IMR-90 (cell line): Measurements from ENCODE around the gene ZNF44. TPM values are rescaled to one million over a fixed set of nuclear protein-coding genes. Genes with fewer than 3 reads are reported as not detected.

Experiments
- ATAC-seq: fragments of 200-7000 bp; cut with Tn5 transposase; 2 replicates; pipeline ENCODE4 v1.9.1; 2020; ENCODE audit warnings: low read depth, mild to moderate bottlenecking, moderate library complexity
- BruUV-seq: library from RNA; stranded (reverse); fragments of 400-500 nt; replicated peaks from 2 replicates; lab custom pipeline; 2021; lab: Mats Ljungman, UMichigan
- CTCF ChIA-PET: fragments of 300-600 bp; formaldehyde crosslinking; extraction: SDS; loops from one replicate; lab custom pipeline; 2021; ENCODE audit warnings: antibody characterized with exemption; lab: Yijun Ruan, JAX
- POLR2A ChIA-PET: fragments of 300-600 bp; sonication (Branson Sonifier 250); formaldehyde crosslinking; loops from one replicate; lab custom pipeline; 2022; ENCODE audit warnings: antibody characterized with exemption; ENCODE audit not compliant: unreplicated experiment; lab: Charles Lee
- DNase-seq: peaks from one replicate; pipeline ENCODE4 v3.0.0; 2013
- H2AFZ ChIP-seq: replicated peaks from 2 replicates; pipeline ENCODE3; 2013; ENCODE audit warnings: low read length, mild to moderate bottlenecking; ENCODE audit not compliant: poor library complexity
- H2AK5ac ChIP-seq: 2 replicates; pipeline ENCODE4 v1.6.1; 2013; ENCODE audit warnings: low read depth, low read length, inconsistent platforms
- H2AK9ac ChIP-seq: replicated peaks from 2 replicates; pipeline ENCODE3; 2013; ENCODE audit warnings: mild to moderate bottlenecking, low read depth, low read length, moderate library complexity; ENCODE audit not compliant: poor library complexity
- H2BK120ac ChIP-seq: 2 replicates; pipeline ENCODE4 v1.6.1; 2013; ENCODE audit warnings: low read depth, low read length, inconsistent platforms
- H2BK15ac ChIP-seq: 3 replicates; pipeline ENCODE4 v1.6.1; 2013; ENCODE audit warnings: low read depth, low read length, inconsistent platforms
- H2BK20ac ChIP-seq: 2 replicates; pipeline ENCODE4 v1.6.1; 2013; ENCODE audit warnings: low read depth, mild to moderate bottlenecking, inconsistent platforms, low read length, moderate library complexity
- H2BK5ac ChIP-seq: 2 replicates; pipeline ENCODE4 v1.6.1; 2013; ENCODE audit warnings: mild to moderate bottlenecking, low read depth, low read length, inconsistent platforms; ENCODE audit not compliant: poor library complexity, severe bottlenecking
- H3K14ac ChIP-seq: replicated peaks from 2 replicates; pipeline ENCODE4 v1.6.1; 2013; ENCODE audit warnings: low read depth, low read length, inconsistent platforms
- H3K18ac ChIP-seq: 2 replicates; pipeline ENCODE4 v1.6.1; 2013; ENCODE audit warnings: low read depth, low read length, control low read depth
- H3K23ac ChIP-seq: 2 replicates; pipeline ENCODE4 v1.6.1; 2013; ENCODE audit warnings: low read depth, low read length, inconsistent platforms
- H3K27ac ChIP-seq: 2 replicates; pipeline ENCODE4 v1.5.1; 2013; ENCODE audit warnings: mild to moderate bottlenecking, control low read depth, low read length; ENCODE audit not compliant: insufficient read depth
- H3K27me3 ChIP-seq: 2 replicates; pipeline ENCODE4 v1.6.1; 2013; ENCODE audit warnings: low read length; ENCODE audit not compliant: control insufficient read depth, insufficient read depth
- H3K36me3 ChIP-seq: 2 replicates; pipeline ENCODE4 v1.6.1; 2013; ENCODE audit warnings: low read length, mixed read lengths; ENCODE audit not compliant: control insufficient read depth, insufficient read depth
- H3K4ac ChIP-seq: 2 replicates; pipeline ENCODE4 v1.6.1; 2013; ENCODE audit warnings: low read depth, low read length, inconsistent platforms
- H3K4me1 ChIP-seq: 2 replicates; pipeline ENCODE4 v1.6.1; 2013; ENCODE audit warnings: low read length, mixed read lengths; ENCODE audit not compliant: control insufficient read depth, insufficient read depth
- H3K4me2 ChIP-seq: 2 replicates; pipeline ENCODE4 v1.6.1; 2013; ENCODE audit warnings: low read depth, mild to moderate bottlenecking, control low read depth, low read length, moderate library complexity
- H3K4me3 ChIP-seq: 2 replicates; pipeline ENCODE4 v1.5.1; 2013; ENCODE audit warnings: low read depth, mild to moderate bottlenecking, control low read depth, low read length, moderate library complexity; ENCODE audit not compliant: insufficient read depth
- H3K56ac ChIP-seq: 2 replicates; pipeline ENCODE4 v1.6.1; 2013; ENCODE audit warnings: low read length, inconsistent platforms; ENCODE audit not compliant: insufficient read depth; ENCODE audit errors: extremely low read depth
- H3K79me1 ChIP-seq, 2 experiments: 2 replicates each; pipeline ENCODE4 v1.6.1; 2013; ENCODE audit warnings: low read length in 2 of 2, inconsistent platforms in 1 of 2, low read depth in 1 of 2
- H3K9ac ChIP-seq: 2 replicates; pipeline ENCODE4 v1.6.1; 2013; ENCODE audit warnings: low read depth, low read length, control low read depth
- H3K9me1 ChIP-seq: 2 replicates; pipeline ENCODE4 v1.6.1; 2013; ENCODE audit warnings: low read length, inconsistent platforms; ENCODE audit not compliant: insufficient read depth
- H3K9me3 ChIP-seq: 2 replicates; pipeline ENCODE4 v1.6.1; 2013; ENCODE audit warnings: low read length; ENCODE audit not compliant: control insufficient read depth, insufficient read depth
- H4K20me1 ChIP-seq: 2 replicates; pipeline ENCODE4 v1.6.1; 2013; ENCODE audit warnings: low read length, inconsistent platforms; ENCODE audit not compliant: insufficient read depth
- H4K5ac ChIP-seq: 2 replicates; pipeline ENCODE4 v1.6.1; 2013; ENCODE audit warnings: mild to moderate bottlenecking, low read depth, low read length, control low read depth
- H4K8ac ChIP-seq, 2 experiments: 2 replicates each; pipeline ENCODE4 v1.6.1; 2013; ENCODE audit warnings: low read depth in 2 of 2, low read length in 2 of 2, control low read depth in 1 of 2, inconsistent platforms in 1 of 2
- H4K91ac ChIP-seq: 2 replicates; pipeline ENCODE4 v1.6.1; 2013; ENCODE audit warnings: low read depth, low read length, inconsistent platforms; ENCODE audit not compliant: insufficient read depth
- BHLHE40 ChIP-seq: fragments of 150-350 bp; IDR thresholded peaks from 2 replicates; pipeline ENCODE4 v1.6.1; 2016; ENCODE audit warnings: mild to moderate bottlenecking, low read depth, low read length
- CEBPB ChIP-seq: IDR thresholded peaks from 2 replicates; pipeline ENCODE4 v1.6.1; 2012; ENCODE audit warnings: low read depth, low read length, improper control_type of control experiment
- CHD1 ChIP-seq: IDR thresholded peaks from 2 replicates; pipeline ENCODE4 v1.6.1; 2012; ENCODE audit warnings: low read depth, low read length, improper control_type of control experiment
- FOS ChIP-seq: fragments of 150-350 bp; IDR thresholded peaks from 2 replicates; pipeline ENCODE4 v1.6.1; 2016; ENCODE audit warnings: low read depth, low read length
- MAFK ChIP-seq: IDR thresholded peaks from 2 replicates; pipeline ENCODE4 v1.6.1; 2012; ENCODE audit warnings: low read depth, low read length, improper control_type of control experiment
- MAZ ChIP-seq: IDR thresholded peaks from 2 replicates; pipeline ENCODE4 v1.6.1; 2012; ENCODE audit warnings: low read depth, mild to moderate bottlenecking, low read length, improper control_type of control experiment, moderate library complexity, borderline replicate concordance
- MXI1 ChIP-seq: IDR thresholded peaks from 2 replicates; pipeline ENCODE4 v1.6.1; 2012; ENCODE audit warnings: low read depth, mild to moderate bottlenecking, low read length, moderate library complexity, borderline replicate concordance
- NFE2L2 ChIP-seq: fragments of 150-350 bp; IDR thresholded peaks from 2 replicates; pipeline ENCODE4 v1.6.1; 2016; ENCODE audit warnings: low read depth, mild to moderate bottlenecking, low read length
- POLR2A ChIP-seq: IDR thresholded peaks from 2 replicates; pipeline ENCODE4 v1.6.1; 2012; ENCODE audit warnings: mild to moderate bottlenecking, low read depth, low read length
- RAD21 ChIP-seq: IDR thresholded peaks from 2 replicates; pipeline ENCODE4 v1.6.1; 2012; ENCODE audit warnings: low read length, improper control_type of control experiment
- RFX5 ChIP-seq: IDR thresholded peaks from 2 replicates; pipeline ENCODE4 v1.8.0; 2012; ENCODE audit warnings: low read depth, mild to moderate bottlenecking, low read length, moderate library complexity
- SMC3 ChIP-seq: fragments of 150-350 bp; IDR thresholded peaks from 2 replicates; pipeline ENCODE4 v1.6.1; 2016; ENCODE audit warnings: low read depth, mild to moderate bottlenecking, antibody characterized with exemption, low read length, moderate library complexity
- WGBS, 2 experiments: methylation state at CpG; one replicate each; pipeline versions ENCODE4 v1.1.5 to v1.1.7; 2013; ENCODE audit warnings: missing lambda C conversion rate in 2 of 2; ENCODE audit not compliant: insufficient read length in 1 of 2; ENCODE audit errors: extremely low coverage in 2 of 2; 5-methylcytosine and 5-hydroxymethylcytosine counted together
- dilution Hi-C: fragments of 300-500 bp; cut with HindIII; formaldehyde crosslinking; loops from one replicate; pipeline ENCODE4 v1.14.3; 2018; ENCODE audit warnings: low sequenced_read_pairs; ENCODE audit not compliant: unreplicated experiment
- in situ Hi-C: fragments of 300-500 bp; cut with MboI; formaldehyde crosslinking; loops from 3 replicates; pipeline ENCODE4 v1.14.3; 2019; ENCODE audit warnings: low sequenced_read_pairs, inconsistent platforms, mixed read lengths
- intact Hi-C: fragments of 100-400 bp; cut with micrococcal nuclease; formaldehyde crosslinking; loops from 2 replicates; pipeline ENCODE4 v1.10.0; 2022
- polyA plus RNA-seq, 3 experiments: library from polyadenylated mRNA; depleted of rRNA; stranded (reverse); fragments of >200 nt; gene quantifications; 2 replicates each; pipeline ENCODE4 v1.2.3, GENCODE V29; 2012; ENCODE audit warnings: low replicate concordance in 1 of 3
- total RNA-seq: library from RNA; depleted of rRNA; stranded (reverse); fragments of >200 nt; gene quantifications from 2 replicates; pipeline ENCODE4 v1.2.3, GENCODE V29; 2012
- TF ChIP-seq, protein P1 (sequence below): fragments of 150-350 bp; IDR thresholded peaks from 2 replicates; pipeline ENCODE4 v1.6.1; 2016; ENCODE audit warnings: low read depth, mild to moderate bottlenecking, low read length, moderate library complexity, borderline replicate concordance
- TF ChIP-seq, protein P2 (sequence below): fragments of 150-350 bp; IDR thresholded peaks from 2 replicates; pipeline ENCODE4 v1.6.1; 2017; ENCODE audit warnings: mild to moderate bottlenecking, antibody characterized with exemption, low read length, low read depth
- TF ChIP-seq, protein P3 (sequence below): conservative IDR thresholded peaks from 2 replicates; pipeline ENCODE4 v1.5.1; 2012; ENCODE audit warnings: mild to moderate bottlenecking, low read depth, low read length, improper control_type of control experiment

The ZNF44 gene
- total and polyA plus RNA-seq, 2 of the 4 experiments (the other 2 are of a cell fraction): 3.5 to 6.6 TPM

DNA sequence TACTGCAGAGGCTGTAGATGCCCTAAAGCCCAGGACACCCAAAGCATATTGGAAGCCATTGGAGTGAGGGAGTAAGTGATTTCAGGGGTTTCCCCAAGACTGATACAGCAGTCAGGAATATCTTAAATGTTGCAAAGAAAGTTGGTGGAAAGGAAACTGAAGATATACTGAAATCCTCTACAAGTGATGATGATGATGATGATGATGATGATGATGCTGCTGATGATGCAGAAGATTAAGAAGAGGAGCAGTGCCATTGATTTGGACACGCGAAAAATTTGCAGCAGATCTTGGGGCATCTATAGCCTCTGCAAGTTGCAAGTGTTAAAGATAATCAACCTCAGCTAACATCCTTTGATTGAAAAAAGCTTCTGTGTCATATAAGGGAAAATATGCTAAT lies 23.8 kb downstream of the ZNF44 start:
- Histone ChIP-seq H2AK9ac (no peak overlapping the region), H3K14ac (no peak overlapping the region), H3K79me1 (peaks cover 0 to 4% of the 10 kb centered on the region in 2 experiments; a peak in 1 of 4 replicates), H3K23ac (no peak overlapping the region), H3K4me2 (no peak overlapping the region), H4K5ac (no peak overlapping the region), H2BK15ac (no peak overlapping the region), H3K36me3 (peaks cover 31% of the 10 kb centered on the region), H3K9ac (no peak overlapping the region), H2BK20ac (no peak overlapping the region), H4K20me1 (no peaks in the 10 kb centered on the region), H3K18ac (no peak overlapping the region), H4K91ac (no peak overlapping the region), H3K9me1 (no peaks in the 10 kb centered on the region), H2BK5ac (no peak overlapping the region), H3K27ac (no peak overlapping the region), H2AFZ (no peak overlapping the region), H2BK120ac (no peak overlapping the region), H3K56ac (no peak overlapping the region), H3K27me3 (no peaks in the 10 kb centered on the region), H3K4me1 (no peaks in the 10 kb centered on the region), H4K8ac (no peak overlapping the region), H3K9me3 (peaks cover 77% of the 10 kb centered on the region), H3K4me3 (no peak overlapping the region), H3K4ac (no peak overlapping the region), H2AK5ac (no peak overlapping the region)
- POLR2A ChIA-PET: no interaction called here
- no peak for TF ChIP-seq RFX5
- no peak for TF ChIP-seq POLR2A
- no peak for TF ChIP-seq FOS
- TF ChIP-seq BHLHE40: no peak
- no peak for TF ChIP-seq MAFK
- no peak for TF ChIP-seq CEBPB
- TF ChIP-seq, protein P1, sequence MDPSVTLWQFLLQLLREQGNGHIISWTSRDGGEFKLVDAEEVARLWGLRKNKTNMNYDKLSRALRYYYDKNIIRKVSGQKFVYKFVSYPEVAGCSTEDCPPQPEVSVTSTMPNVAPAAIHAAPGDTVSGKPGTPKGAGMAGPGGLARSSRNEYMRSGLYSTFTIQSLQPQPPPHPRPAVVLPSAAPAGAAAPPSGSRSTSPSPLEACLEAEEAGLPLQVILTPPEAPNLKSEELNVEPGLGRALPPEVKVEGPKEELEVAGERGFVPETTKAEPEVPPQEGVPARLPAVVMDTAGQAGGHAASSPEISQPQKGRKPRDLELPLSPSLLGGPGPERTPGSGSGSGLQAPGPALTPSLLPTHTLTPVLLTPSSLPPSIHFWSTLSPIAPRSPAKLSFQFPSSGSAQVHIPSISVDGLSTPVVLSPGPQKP: no peak
- TF ChIP-seq MAZ: no peak
- TF ChIP-seq SMC3: no peak
- no peak for TF ChIP-seq CHD1
- no peak for TF ChIP-seq MXI1
- TF ChIP-seq, protein P2, sequence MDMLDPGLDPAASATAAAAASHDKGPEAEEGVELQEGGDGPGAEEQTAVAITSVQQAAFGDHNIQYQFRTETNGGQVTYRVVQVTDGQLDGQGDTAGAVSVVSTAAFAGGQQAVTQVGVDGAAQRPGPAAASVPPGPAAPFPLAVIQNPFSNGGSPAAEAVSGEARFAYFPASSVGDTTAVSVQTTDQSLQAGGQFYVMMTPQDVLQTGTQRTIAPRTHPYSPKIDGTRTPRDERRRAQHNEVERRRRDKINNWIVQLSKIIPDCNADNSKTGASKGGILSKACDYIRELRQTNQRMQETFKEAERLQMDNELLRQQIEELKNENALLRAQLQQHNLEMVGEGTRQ: no peak
- no peak for TF ChIP-seq RAD21
- TF ChIP-seq, protein P3, sequence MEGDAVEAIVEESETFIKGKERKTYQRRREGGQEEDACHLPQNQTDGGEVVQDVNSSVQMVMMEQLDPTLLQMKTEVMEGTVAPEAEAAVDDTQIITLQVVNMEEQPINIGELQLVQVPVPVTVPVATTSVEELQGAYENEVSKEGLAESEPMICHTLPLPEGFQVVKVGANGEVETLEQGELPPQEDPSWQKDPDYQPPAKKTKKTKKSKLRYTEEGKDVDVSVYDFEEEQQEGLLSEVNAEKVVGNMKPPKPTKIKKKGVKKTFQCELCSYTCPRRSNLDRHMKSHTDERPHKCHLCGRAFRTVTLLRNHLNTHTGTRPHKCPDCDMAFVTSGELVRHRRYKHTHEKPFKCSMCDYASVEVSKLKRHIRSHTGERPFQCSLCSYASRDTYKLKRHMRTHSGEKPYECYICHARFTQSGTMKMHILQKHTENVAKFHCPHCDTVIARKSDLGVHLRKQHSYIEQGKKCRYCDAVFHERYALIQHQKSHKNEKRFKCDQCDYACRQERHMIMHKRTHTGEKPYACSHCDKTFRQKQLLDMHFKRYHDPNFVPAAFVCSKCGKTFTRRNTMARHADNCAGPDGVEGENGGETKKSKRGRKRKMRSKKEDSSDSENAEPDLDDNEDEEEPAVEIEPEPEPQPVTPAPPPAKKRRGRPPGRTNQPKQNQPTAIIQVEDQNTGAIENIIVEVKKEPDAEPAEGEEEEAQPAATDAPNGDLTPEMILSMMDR: no peak
- no peak for TF ChIP-seq NFE2L2
- in situ Hi-C loops (no loop called here), dilution Hi-C loops (no loop called here), intact Hi-C loops (no loop called here)
- no TSS peak for BruUV-seq
- WGBS, 2 experiments: no CpG with 5 or more reads among the region's 2 CpGs
- DNase-seq (no peak), ATAC-seq (no peak)
- CTCF ChIA-PET: no interaction called here
